Fibroblast of pulmonary artery (primary cell): ENCODE measurements around the gene TP53RK.

Source experiments
- DNase-seq: peaks from one replicate; pipeline ENCODE4 v3.0.0-alpha.2; 2010; ENCODE audit warnings: low read depth
- H3K4me3 ChIP-seq: replicated peaks from 2 replicates; pipeline ENCODE4 v1.5.1; 2011; ENCODE audit warnings: low read depth, mild to moderate bottlenecking, control low read depth, low read length, moderate library complexity
- TF ChIP-seq, protein P1 (sequence below): IDR thresholded peaks from 2 replicates; pipeline ENCODE4 v1.5.1; 2011; ENCODE audit warnings: mild to moderate bottlenecking, control low read depth, low read length, inconsistent platforms; ENCODE audit errors: missing control alignments

TP53RK gene

DNA sequence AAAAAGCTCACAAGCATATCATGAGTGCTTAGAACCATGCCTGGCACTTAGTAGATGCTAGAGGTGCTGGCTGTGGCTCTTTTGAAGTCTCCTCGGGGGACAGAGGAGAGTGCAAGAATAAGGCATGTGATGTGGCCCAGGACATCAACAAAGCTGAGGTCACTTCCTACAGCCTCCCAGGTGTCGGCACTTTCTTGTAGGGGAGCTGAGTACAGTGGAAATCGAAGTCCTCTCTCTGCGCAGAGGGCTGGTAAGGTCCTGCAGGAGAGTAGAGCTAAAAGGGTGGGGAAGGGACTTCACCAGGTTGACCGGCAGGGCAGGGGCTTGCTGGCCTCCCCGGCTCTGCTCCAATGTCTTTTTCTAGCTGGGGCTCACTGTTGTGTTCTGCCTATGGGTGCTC is 49.2 kb downstream of the TP53RK start:
- no peak overlapping the region for H3K4me3 ChIP-seq
- DNase-seq: no peak
- TF ChIP-seq, protein P1, sequence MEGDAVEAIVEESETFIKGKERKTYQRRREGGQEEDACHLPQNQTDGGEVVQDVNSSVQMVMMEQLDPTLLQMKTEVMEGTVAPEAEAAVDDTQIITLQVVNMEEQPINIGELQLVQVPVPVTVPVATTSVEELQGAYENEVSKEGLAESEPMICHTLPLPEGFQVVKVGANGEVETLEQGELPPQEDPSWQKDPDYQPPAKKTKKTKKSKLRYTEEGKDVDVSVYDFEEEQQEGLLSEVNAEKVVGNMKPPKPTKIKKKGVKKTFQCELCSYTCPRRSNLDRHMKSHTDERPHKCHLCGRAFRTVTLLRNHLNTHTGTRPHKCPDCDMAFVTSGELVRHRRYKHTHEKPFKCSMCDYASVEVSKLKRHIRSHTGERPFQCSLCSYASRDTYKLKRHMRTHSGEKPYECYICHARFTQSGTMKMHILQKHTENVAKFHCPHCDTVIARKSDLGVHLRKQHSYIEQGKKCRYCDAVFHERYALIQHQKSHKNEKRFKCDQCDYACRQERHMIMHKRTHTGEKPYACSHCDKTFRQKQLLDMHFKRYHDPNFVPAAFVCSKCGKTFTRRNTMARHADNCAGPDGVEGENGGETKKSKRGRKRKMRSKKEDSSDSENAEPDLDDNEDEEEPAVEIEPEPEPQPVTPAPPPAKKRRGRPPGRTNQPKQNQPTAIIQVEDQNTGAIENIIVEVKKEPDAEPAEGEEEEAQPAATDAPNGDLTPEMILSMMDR: no peak

DNA sequence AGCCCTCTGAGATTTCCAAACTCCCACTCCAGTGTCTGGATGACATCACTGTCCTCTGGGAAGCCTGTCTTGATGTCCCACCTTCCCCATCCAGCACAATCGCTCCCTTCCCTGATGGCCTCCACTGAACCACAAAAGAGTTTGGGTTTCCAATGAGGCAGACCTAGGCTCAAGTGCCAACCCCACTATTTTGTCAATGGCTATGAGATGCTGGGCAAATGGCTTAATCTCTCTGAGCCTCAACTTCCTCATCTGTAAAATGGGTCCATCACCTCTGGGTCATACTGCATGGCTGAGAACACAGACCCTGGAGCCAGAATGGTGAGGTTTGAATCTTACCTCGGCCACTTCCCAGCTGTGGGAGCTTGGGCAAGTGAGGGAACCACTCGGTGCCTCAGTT is 49.7 kb downstream of the TP53RK start:
- TF ChIP-seq, protein P1: no peak
- no peak overlapping the region for H3K4me3 ChIP-seq
- no peak for DNase-seq

- DNase-seq: no peak
- no peak overlapping the region for H3K4me3 ChIP-seq
- TF ChIP-seq, protein P1: no peak
Observed at GRCh38 chr20:46638898-46639274, 50.4 kb downstream of the TP53RK start.

DNA sequence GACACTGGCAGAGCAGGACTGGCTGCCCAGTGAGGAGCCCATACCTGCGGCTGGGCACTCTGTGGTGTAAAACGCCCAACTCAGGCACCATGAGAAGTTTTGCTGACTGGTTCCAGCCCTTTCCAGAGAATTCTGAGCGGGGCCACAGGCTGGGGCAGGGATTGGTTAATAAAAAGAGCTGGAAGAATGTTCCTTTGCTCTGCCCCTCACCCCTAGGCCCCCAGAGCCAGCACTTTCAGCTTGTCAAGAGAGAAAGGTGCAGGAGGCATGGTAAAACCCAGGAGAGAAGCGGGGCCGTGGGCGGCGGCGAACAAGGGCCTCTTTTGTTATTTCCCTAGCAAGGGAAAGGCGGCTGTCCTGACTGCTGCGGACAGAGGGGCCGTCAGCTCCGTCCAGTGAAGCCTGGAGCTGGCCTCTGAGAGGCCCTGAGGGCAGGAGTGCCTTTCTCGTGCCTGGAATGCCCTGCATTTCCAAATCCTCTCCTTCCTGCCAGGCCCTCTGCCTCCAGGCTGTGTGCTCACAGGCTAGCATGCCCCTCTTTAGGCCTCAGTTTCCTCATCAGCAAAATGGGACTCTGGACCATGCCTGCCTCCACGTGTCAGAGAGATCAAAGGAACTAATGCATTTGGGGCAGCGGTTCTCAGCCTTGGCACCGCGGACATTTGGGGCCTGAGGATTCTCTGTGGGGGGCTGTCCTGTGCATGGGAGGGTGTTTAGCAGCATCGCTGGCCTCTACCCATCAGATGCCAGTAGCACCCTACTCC is 50.9 kb downstream of the TP53RK start:
- H3K4me3 ChIP-seq: no peak overlapping the region
- DNase-seq: no peak
- TF ChIP-seq, protein P1: no peak

DNA sequence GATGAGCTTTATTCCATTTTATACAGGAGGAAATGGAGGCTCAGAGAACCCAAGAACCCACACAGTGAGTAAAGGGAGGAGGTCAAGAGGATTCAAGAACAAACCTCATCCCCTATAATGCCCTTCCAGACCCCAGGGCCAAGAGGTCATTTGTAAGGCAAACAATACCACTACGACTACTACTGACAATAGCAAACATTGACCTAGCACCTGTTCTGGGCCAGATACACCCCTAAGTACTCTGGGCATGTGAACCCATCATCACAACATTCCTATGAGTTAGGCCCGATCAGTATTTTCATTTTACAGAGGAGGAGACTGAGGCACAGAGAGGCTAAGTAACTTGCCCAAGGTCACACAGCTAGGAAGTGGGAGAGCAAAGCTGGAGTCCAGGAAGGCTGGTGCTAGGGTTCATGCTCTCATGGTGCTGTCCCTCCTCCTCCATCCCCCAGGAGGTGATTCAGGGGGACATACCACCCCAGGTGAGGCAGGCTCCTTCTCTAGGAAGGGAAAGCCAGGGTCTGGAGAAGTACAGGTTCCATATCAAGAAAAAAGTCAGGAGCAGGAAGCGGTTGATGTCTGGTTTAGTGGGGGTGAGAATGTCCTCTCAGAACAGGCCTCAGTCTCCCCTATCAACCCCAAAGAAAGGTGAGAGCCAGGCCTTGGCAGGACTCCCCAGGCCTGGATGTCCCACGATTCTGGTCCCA is 51.7 kb downstream of the TP53RK start:
- DNase-seq: no peak
- no peak overlapping the region for H3K4me3 ChIP-seq
- TF ChIP-seq, protein P1: no peak

DNA sequence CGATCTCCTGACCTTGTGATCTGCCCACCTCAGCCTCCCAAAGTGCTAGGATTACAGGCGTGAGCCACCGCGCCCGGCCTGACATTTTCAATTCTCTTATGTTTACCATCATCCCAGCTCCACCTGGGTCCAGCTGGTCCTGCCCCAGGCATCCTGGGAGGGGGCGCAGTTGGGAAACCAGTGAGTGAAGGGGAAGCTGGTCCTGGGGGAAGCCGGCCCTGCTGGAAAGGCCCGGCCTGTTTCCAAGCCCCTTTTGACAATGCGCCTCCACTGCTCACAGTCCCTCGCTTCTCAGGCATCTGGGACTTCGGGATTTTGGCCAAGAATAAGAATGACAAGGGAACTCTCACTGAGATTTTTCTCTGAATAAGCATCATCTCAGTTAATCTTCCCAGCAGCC is 52.2 kb downstream of the TP53RK start:
- no peak for DNase-seq
- TF ChIP-seq, protein P1: no peak
- no peak overlapping the region for H3K4me3 ChIP-seq
